Measurements from ENCODE around the gene SYTL3.
"Not testable (repeated sequence)": the region's sequence is repeated elsewhere in the genome, so short reads cannot be mapped to it uniquely, and the experiment has no call there.

Gene SYTL3

DNA sequence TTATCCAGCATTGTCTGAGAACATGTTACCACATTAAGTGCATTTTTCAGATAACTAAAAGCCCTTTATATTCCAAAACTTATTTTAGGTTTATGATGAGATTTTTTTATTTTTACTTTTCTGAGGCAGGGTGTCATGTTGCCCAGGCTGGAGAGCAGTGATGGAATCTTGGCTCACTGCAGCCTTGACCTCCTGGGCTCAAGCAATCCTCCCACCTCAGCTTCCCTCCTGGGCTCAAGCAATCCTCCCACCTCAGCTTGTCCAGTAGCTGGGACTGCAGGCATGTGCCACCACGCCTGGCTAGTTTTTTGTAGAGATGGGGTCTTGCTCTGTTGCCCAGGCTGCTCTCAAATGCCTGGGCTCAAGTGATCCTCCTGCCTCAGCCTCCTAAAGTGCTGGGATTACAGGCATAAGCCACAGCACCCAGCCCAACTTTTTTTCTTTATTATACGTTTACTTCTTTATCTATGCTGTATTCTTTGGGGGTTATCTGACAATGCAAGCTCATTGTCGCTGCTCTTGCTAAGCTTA lies 11.5 kb upstream of the SYTL3 start:
- DNase-seq = no peak

DNA sequence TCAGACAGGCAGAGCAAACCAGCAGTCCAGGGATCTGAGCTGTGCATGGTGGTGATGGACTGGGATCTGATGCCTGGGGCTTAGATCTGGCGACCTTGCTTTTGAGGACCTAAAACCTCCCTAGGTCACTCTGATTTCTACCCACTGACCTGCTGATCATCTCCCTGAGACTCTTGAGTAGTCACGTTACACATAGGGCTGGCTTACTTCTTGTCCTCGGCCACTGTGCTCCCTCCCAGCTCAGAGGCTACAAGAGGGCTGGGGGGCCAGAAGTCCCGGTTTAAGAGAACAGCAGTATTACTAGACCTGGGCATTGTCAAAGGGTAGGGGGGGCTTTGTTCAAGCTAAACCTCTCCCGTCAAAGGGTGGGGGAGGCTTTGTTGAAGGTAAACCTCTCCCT lies 10.8 kb upstream of the SYTL3 start:
- DNase-seq = no peak

DNA sequence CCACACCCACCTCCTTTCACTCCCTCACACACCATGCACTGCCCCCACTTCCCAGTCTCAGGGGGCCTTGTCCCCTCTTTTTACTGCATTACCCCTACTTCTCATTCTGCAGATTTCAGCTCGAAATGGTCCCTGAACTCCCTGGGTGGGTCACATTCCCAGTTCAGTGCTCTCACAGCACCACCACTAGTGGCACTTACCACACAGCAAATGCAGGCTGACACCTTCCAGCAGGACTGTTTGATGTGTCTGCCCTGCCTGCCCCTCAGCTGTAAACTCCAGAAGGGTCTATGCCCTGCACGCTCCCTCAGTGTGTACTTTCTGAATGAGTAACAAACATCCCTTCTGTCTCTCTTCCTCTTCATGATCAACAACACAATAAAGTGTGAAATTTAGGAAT lies 9.3 kb upstream of the SYTL3 start:
- DNase-seq = no peak

DNA sequence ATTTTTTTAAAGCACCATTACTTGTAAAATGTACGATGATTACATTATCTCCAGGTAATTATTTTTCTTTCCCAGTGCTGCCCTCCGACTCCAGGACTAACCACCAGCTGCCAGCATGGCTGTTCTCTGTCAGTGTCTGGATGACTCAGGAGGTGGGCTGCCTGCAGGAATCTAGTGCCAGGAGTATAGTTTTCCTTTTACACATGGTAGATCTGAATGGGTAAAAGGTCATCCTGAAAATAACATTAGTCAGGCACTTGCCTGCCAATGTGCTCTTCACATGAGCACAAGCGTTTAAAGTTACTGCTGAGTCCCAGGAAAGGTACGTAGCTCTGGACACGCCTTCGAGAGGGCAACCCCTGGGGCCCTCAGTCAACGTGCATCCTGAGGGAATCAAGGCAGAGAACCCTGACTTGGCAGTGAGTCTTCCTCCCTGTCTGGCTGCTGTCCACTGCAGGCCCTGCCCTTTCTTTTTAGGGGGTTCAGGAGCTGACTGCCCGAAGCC lies 7.7 kb upstream of the SYTL3 start:
- no peak for DNase-seq

DNA sequence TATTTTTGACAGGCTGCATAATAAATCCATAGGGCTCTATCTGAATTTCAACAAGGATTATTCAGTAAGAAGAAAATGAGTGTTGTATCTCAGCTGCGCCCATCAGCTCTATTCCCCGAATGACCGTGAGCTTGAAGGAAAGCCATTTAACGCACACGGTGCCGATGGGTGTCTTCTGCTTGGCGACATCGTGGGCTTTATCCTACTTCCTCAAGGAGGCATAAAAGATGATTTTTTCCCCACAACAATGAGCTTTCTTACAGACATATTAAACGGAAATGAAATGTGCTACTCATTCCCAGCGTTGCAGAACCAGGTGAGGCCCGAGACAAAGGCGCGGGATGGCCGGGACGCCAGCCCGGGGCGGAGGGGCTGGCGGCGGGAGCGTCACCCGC lies 6.0 kb upstream of the SYTL3 start:
- DNase-seq = no peak

DNA sequence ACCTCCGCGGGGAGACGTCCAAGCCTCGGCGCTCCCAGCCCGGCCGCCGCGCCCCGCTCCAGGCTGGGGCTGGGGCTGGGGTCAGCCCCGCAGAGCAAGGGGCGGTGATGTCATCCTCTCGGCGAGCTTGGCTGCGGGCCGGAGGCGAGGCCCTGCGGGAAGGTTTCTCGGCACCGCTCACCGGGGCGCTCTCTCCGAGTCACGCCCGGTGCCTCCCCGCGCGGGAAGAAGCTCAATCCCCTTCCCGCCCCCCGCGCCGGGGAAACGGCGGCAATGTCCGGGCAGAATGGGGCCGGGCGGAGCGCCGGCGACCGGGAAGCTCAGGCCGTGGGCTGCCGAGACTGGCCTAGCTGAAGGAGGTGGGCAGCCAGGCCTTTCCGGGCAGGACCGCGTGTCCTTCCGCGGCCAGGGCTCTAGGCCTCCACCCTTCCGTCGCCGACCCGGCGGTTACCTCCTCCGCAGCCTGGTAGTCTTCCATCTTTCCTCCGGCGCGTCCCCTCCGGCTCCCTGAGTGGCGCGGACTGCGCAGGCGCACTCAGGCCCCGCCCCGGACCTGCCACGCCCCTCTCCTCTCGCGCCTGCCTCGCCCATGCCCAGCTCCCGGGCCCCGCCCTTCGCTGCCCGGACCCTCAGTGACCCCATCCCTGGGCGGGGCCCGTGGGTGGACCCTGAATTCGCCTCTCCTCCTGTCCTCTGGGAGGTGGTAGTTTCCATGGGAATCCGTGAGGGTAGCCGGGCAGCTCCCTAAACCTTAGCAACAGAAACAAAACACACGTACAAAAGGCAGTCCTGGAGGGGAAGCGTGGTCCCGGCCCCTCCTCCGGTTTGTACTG lies 5.4 kb upstream of the SYTL3 start, which contains the start of gene DYNLT1:
Gene DYNLT1, minus strand, starts transcription at position 513 of the 833 bp plus-strand sequence. Its CDS starts 35 bp downstream, at position 478.
- peak; percentile 43 to 92 (median 82) for DNase-seq

DNA sequence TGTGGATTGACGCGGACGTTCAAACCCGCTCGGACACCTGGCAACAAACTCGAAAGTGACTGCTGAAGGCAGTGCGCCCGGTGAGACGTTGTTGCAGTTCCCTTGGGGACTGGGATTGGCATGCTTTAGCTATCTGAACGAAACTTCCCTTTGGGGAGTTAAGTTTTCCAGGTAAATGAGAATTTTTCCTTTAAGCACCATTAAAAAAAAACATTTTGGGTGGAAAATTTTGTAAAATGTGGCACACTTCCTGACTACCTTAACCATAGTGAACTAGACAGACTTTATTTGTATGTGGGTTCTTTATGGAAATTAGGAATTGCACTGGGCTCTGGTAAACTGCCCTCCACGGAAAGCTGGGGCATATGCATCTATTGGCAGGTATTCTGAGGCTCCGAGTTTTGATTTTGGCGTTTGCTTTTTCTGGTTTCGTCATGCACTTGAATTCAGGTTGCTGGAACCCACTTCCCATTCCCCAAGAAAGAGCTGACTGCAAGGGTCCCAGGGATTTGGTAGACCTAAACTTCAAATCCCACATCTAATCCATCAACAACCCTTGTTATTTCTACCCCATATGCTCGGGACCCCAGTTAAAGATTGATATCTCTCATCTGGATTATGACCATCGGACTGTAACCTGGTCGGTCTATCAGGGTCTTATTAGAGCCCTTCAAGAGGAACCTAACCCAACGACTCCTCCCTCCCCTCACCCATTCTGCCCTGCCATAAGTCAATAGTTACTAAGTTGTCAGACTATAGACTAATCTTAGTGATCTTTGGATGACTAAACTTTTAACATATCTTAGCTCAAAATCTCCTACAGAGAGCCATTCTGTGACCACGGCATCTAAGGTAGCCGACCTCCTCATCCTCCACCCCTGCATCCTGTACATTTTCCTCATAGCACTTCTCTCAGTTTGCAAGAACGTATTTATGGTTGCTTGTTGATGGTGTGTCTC lies 4.5 kb upstream of the SYTL3 start:
- DNase-seq = peak in 2 of 51 donors; percentile 43 to 60

DNA sequence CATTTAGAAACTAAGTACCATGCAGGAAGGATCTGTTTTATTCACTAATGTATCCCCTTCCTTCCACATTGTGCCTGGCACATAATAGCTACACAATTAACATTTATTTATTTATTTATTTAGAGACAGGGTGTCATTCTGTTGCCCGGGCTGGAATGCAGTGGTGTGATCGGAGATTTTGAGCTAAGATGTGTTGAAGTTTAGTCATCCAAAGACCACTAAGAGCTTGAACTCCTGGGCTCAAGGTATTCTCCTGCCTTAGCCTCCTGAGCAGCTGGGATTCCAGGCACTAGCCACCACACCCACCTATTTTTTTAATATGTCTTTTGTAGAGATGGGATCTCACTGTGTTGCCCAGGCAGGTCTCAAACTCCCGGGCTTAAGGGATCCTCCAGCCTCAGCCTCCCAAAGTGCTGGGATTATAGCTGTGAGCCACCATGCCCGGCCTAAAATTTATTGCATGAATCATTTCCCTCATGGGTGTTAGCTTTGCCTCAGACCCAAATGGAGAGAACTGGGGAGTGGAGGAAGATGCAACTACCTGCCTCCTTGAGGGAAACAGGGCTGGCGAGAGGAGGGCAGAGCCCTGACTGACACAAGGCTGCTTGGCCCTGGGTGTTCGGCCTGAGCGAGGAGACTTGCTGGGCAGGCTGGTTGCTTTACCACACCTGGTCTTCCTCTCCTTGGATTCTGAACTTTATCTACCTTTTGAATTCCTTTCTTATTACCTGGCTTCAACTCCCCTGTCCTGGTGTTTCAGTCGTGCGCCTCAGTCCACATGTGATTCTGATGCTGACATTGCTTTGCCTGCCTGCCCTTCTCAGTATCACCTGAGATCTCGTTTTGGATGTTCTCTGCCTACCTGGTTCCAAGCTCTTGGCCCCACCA lies 3.6 kb upstream of the SYTL3 start:
- no peak for DNase-seq

DNA sequence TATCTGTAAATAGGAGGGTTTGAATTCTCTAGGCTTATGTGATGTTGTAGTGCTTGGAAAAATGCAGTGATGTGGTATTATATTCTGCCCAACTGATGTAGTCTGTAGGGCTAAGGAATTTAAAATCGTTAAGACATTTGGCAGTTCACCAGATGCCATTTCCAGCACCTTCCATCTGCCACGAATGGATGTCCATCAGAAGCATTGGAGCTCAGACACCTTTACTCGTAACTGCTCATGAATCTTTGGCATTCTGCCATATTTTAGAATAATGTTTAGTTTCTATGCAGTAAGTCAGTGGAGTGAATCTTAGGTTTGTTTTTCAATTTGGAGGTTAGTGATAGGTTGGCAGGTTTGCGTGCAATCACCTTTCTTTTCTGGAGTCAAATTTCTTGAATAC lies 2.4 kb upstream of the SYTL3 start:
- no peak for DNase-seq

DNA sequence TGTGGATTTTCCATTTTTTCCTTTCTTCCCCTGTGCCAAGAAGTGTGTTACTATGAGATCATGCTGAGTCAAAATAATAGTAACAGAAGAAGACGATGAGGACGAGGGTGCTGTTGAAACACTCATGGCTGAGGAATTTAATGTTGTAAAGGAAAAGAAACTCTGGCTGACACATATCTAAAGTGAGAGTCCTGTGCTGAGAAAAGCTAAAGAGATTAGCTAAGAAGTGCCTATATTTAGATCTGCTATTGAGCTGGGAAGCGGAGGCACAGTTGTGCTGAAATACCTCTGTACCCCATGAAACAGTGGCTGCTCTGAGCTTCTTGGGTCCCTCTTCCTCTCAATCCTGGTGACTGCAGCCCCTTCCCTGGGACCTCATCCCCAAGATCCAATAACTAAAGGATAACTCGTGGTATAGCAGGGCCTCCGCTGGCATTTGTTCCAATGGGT lies 1.1 kb upstream of the SYTL3 start:
- peak in 1 of 51 donors; percentile 9 for DNase-seq

DNA sequence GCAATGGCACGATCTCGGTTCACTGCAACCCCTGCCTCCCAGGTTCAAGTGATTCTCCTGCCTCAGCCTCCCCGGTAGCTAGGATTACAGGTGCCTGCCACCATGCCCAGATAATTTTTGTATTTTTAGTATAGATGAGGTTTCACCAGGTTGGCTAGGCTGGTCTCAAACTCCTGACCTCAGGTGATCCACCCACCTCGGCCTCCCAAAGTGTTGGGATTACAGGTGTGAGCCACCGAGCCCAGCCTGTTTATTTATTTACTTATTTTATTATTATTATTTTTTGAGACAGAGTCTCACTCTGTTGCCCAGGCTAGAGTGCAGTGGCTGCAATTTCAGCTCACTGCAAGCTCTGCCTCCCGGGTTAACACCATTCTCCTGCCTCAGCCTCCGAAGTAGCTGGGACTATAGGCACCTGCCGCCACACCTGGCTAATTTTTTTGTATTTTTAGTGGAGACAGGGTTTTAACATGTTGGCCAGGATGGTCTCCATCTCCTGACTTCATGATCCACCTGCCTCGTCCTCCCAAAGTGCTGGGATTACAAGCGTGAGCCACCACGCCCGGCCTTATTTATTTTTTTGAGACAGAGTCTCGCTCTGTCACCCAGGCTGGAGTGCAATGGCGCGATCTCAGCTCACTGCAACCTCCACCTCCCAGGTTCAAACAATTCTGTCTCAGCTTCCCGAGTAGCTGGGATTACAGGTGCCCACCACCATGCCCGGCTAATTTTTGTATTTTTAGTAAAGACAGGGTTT lies 2.3 kb downstream of the SYTL3 start:
- not testable (repeated sequence) for DNase-seq

DNA sequence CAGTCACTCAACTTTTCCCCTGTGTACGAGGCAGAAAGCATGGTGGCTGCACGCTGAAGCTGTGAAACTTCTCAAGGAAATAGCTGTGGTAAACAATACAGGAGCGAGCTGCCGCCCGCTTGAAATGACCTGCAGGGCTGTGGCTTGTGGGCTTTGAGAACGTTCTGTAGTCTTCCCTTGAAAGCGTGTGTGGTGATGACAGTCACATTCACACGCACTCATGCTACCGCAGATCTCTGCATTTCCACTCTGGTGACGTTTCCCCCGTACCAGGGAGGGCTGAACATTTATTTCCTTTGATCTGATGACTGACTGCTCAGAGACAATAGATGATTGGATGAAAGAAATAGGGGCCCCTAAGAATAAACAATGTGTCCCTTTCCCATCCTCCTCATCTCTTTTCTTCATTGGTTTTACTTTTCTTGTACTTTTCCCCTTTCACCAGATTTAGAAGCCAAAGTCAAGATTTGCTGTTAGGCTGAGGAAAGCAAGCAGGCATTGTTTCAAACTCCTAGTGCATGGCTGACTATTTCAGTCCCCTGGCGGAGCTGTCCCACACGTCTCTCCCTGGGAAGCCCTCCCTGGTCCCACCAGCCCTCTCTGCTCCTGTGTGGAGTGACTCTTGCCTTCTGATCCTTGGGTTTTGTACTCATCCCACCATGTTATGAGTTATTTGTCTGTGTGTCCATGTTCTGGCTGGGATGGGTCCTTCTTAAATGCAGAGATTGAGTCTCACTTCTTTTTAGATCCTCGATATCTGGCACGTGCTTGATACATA lies 3.9 kb downstream of the SYTL3 start:
- no peak for DNase-seq

DNA sequence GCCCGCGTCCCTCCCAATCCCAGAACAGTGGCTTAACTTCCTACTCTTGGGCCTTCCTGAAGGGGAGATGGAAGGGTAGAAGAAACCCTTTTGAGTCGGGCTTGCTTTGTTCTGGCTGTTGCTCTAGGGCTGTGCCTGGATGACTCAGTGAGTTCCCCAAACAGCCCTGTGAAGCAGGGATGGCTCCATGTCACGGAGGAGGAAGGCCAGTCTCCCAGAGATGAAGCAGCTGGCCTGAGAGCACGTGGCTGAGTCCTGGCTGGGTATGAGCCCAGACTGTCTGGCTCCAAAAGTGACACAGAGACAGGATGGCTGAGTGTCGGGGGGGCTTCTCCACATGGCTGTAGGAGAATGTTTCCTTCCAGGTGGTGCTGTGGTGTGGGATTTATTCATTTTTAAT lies 4.6 kb downstream of the SYTL3 start:
- DNase-seq = peak in 37 of 51 donors; percentile 10 to 83 (median 40)

DNA sequence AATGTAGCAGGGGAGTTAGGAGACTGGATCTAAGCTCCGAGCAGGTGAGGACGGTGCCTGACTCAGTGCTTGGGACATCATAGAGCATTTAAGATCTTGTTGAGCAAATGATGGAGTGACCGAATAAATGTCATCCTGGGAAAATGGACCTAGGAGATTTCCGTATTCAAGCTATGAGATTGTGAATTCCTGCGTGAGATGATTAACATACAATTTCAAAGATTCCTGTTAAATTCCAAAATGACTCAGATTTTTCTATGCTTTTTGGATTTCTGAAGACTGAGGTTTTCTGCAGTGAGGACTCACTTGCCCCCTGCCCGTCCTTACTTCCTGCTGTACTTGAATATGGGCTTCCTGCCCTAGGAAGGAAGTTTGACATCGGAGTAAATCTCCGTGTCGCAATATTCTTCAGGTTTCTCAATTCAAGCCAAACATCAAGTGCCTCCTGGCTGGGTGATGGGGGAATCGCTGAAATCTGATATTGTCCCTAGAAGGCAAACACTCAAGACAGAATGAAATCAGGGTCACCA lies 5.2 kb downstream of the SYTL3 start:
- no peak for DNase-seq

DNA sequence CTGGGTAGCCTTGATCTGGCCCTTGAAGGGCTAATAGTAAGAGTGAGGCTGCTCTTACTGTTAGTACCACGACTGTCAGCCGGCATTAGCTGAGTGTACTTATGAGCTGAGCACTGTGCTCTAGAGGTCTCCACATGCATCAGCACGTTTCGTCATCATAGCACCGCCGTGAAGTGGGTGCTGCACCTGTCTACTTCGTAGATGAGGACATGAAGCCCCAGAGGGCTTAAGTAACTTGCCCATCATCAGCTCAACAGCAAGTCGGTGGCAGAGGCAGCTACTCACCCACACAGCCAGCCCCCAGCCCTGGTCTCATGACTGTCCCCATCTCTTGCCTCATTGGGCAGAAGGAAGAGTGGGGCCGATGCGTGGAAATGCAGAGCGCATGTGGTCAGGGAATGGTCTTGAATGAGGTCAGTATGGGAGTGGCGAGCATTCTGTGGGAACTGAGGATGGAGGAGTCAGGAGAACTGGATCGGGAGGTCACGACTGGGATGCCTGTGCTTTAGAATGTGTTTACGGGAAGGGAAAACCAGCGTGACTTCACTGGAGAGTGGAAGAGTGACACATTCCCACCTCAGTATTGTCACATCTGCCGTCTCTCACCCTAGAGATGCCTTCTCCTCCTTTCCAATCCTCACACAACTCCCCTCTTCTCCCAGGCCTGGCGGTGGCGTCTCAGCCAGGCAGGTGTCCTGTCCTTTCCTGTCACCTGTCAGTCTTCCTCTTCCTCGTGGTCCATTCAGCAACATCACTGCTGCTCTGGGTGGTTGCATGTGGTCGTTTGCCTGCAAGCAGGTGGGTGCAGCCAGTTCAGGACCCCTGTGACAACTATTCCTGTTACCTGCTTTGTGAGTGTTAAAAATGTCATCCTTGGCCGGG lies 6.0 kb downstream of the SYTL3 start:
- DNase-seq = no peak

DNA sequence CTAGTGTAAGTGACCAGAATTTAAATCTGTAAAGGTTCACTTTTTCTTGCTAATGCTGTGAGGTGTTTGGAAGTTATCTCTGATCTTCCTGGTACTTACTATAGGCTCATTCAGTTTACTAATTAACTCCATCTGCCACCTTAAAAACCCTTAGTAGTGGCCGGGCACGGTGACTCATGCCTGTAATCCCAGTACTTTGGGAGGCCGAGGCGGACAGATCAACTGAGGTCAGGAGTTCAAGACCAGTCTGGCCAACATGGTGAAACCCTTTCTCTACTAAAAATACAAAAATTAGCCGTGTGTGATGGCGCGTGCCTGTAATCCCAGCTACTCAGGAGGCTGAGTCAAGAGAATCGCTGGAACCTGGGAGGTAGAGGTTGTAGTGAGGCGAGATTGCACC lies 7.1 kb downstream of the SYTL3 start:
- not testable (repeated sequence) for DNase-seq

DNA sequence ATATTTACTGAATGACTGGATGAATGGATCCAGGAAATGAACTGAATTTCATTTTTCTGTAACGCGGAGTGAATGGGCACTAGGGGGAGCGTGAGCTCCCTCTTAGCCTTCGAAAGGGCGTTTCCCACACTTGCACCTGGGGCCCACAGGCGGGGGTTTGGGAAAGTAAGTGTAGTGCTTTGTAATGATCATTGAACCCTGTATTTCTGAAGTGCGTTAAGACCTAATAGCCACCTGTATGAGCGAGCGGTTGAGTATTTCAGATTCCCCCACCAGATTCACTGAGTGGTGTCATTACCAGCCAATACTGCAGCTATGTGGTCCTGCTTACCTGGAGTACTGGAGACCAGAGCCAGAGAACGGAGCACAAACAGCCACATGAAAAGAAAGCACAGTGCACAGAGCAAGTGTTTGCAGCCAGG lies 10.5 kb downstream of the SYTL3 start:
- DNase-seq = no peak

All from hypothalamus (tissue), 51 donors.